Germinal center (tissue), 1 donor: ENCODE data around the gene TRMT2B.
A peak's percentile ranks its signal among the peaks of the same experiment; 100 is the strongest.
"Not testable (repeated sequence)": the region's sequence is repeated elsewhere in the genome, so short reads cannot be mapped to it uniquely, and the experiment has no call there.

Source experiments
- DNase-seq: peaks from one replicate; pipeline ENCODE4 v3.0.0; 2012; ENCODE audit warnings: mixed read lengths, low spot score

Gene TRMT2B, protein sequence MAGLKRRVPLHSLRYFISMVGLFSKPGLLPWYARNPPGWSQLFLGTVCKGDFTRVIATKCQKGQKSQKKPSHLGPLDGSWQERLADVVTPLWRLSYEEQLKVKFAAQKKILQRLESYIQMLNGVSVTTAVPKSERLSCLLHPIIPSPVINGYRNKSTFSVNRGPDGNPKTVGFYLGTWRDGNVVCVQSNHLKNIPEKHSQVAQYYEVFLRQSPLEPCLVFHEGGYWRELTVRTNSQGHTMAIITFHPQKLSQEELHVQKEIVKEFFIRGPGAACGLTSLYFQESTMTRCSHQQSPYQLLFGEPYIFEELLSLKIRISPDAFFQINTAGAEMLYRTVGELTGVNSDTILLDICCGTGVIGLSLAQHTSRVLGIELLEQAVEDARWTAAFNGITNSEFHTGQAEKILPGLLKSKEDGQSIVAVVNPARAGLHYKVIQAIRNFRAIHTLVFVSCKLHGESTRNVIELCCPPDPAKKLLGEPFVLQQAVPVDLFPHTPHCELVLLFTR

DNA sequence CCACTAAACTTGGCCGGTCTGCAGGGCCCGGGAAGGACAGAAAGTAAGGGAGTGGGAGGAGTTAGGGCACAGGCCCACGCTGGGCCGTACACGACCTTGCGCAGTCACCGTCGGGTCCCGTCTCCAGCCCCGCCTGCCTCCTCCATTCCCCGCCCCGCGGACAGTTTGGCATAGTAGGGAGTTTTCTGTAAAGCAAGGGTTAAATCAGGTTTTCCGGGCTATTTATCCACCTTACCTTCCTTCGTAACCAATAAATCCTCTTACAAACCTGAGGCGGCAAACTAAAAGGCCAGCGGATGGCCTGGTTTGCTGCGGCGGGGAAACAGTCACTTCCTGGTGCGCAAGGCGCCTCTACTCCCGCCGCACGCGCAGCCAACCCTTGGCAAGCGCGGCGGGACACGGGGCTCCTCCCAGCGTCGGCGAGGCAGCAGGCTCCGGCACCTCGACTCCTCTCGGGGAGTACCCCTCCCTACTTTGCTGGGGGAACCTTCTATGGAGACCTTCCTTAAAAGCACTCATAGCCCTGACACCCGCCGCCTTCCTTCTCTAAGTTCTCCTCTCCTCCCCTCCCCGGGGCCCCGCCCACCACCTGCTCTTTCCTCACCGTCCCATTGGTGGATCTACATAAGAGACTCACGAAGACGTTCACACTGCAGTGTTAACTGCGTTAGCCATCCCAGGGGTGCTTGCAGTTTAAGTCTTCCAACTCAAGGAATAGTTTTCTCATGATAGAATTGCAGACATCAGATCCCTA is at the start of gene TRMT2B:
TRMT2B (minus strand) TSS at position 563 of the 754 bp plus-strand sequence. CDS start 9,822 bp downstream, outside the sequence.
- DNase-seq = peak; percentile 78

DNA sequence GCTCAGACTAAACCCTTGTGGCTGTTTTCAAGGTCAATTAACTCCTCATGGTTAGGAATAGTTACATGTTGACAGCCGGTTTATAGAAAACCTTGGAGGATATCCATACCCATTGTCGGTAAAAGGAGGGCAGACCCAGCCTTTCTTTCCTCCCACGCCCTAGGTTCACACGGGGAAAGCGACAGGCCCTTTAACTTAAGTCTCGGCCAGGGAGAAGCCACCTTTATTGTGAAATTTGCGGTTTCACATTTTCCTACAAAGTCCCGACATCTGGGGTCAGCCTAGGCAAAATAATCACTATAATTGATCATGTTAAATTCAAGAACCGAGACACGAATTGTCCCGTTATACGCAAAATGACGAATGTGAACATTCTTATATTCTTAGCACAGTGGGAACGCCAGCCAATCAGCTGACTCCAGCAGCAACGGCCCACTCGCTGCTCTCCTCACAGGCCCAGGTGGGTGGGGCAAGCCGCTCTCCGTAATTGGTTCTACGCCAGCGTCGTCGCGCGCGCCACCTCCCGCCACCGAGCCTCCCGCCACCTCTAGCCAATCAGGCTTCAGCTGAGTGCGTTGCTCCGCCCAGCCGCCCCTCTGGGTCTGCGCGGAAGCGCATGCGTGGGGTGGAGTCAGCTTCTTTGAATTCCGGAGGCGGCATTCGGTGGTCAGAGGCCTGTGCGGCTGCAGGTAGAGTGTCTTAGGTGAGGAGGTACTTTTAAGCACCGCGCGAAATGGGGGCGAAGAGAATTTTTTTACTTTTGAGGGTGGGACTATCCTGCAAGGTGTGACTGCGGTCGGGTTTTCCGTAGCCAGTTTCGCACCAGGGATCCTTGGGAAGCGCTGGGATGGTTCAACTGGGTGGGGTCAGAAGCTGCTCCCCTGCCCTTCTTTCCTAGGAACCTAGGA is 45.9 kb upstream of the TRMT2B start, which contains the start of gene CENPI:
CENPI (plus strand) TSS at position 659 of the 908 bp plus-strand sequence. CDS start 2,867 bp downstream, outside the sequence.
- peak; percentile 96 for DNase-seq

DNA sequence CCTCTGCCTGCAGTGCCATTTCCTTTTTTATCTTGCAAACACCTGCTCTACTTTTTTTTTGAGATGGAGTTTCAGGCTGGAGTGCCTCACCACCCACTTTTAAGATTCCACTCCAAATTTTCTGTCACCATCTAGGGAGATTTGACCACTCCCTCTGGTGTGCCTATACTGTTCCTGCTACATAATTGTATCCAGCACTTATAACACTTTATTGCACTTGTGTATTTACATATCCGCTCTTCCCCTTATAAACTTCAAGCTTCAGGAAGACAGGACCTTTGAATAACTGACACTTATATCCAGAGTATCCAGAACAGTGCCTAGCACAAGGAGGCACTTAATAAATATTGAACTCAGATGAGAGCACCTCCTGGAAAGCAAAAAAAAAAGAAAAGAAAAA is 39.9 kb upstream of the TRMT2B start:
- DNase-seq = no peak

DNA sequence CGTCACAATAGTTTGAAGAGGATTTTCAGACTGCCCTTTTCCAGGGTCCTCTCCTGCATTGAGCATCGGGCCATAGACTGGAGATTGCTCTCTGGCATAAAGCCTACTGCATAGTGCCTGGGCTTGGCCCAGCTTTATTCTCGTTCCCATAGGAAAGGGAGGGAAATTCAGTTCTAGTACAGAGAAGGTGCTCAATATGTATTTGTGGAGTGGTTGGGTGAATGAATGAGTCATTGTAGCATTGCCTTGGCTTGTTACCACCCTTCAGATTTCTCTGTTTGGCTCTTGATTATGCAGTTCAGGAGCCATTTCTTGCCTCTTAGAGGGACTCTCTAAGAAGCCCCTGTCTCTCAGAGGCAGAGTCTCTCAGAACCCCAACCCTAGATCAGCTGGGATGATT is 29.3 kb upstream of the TRMT2B start:
- DNase-seq = no peak

DNA sequence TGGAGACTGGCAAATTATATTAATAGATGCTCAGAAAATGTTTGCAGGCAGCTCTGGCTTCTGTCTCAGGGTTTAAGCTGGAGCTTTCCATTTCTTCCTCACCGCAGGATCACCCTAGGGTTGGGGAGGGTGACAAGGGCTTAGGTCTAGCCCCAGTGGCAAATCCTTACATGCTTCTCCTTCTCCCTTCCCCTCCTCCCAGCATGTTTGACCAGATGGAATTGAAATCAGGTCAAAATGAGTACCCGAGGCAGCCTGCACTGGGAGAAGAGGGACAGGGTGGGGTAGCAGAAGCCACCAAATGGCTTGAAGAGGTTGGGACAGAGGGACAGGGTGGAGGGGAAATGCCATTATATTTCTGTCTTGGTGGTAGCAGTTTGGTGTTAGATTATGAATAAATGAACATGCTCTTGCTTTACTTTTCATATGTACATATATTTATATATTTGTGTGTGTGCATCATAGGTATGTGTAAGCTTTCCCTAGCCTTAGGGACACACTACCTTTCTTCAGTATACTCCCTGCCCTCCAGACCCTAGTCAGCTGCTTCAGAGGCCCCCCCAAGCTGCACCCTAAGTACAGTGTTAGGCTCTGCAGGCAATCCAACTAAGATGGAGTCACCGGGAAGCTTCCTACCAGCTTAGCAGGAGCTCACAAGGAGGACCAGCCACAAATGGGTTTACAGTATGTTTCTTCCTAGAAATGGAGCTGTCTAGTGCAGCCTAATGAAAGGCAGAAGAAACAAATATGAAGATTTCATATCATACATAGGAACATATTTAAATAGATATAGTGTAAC is 28.6 kb upstream of the TRMT2B start:
- DNase-seq = no peak

DNA sequence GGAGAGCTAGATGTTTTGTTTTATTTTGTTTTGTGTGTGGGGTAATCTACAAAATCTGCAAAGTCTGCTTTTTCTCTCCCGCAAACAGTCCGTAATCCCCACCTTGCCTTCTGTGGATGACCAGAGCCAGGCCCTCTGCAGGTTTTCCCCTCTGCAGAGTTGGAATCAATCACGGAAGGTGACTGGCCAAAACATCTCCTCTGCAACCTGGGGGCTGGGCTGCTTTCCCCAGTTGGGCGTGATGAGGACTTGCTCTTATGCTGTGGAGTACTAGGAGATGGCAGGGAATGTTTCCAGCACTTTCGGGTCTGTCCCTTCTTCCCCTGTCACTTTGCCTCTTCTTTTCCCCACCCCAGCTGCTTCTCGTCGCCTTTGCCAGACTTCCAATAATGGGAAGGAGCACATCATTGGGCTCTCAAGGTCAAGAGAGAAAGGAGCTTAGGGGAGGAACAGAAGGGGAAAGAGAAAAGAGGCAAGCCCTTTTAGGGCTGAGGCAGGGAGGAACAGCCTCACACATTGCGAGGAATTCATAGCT is 27.9 kb upstream of the TRMT2B start:
- DNase-seq = no peak

DNA sequence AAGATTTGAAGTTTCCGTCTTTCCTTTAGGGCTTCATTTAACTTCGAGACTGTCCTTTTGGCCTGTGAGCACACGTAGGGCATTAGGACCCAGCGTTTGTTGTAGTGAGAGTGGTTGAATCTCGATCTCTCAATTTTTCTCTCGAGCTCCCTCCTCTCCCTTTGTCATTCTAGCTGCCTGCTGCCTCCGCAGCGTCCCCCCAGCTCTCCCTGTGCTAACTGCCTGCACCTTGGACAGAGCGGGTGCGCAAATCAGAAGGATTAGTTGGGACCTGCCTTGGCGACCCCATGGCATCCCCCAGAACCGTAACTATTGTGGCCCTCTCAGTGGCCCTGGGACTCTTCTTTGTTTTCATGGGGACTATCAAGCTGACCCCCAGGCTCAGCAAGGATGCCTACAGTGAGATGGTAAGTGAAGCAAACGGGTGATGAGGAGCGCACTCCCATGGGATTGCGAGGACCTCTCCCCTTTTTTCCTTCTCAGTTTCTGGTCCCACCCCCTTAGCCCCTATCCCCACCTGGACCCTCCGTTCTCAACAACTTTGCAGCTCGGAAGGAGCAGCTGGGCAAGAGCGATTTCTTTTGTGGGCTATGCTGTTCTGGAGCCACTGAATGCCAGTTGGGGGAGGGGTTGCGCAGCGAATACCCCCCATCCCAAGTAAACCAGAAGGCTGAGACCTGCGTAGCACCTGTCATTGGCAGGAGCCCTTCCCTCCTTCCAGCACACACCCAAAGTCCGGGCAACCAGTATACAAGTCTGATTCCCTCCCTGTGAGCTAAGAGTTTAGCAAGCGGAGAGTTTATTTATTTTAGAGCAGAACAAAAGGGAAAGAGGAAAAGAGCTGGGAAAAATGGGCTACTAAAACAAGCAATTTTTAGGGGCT is 27.0 kb upstream of the TRMT2B start, which contains the start of gene TMEM35A:
TMEM35A (plus strand) TSS at position 164 of the 883 bp plus-strand sequence; CDS start at position 288, 124 bp downstream.
- no peak for DNase-seq

DNA sequence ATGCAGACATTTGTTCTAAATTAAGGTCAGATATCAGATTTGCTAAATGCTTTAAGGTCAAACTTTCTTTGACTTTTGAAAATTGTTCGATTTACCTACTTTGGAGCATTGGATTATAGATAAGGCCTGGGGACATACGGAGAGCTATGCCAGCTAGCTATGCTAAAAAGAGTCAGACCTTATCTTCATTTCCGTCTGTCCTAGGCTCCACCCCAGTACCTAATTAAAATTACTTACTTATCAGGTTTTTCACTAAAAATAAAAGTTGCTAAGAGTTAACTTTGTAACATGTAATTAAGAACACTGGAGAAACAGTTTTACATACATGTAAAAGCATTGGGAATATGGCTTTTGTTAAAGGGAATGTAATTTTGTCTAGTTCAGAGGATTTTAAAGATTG is 19.7 kb upstream of the TRMT2B start:
- DNase-seq = no peak

DNA sequence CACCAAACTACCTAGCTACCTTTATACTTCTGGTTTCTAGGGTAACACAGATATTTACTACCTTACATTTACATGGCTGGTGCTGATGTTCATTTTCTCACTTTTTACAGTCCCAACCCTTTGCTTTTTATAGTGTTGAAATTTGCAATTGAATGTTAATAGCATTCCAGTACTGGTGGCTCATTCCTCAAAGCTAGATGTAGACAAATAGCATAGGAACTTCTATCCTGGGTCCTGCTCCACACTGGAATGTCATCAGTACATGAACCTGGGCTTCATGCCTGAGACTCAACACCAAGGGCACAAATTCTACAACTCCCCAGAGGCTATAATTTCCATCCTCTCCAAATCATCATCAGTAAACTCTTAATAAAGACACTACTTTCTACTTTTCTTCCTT is 10.3 kb upstream of the TRMT2B start:
- DNase-seq = no peak

DNA sequence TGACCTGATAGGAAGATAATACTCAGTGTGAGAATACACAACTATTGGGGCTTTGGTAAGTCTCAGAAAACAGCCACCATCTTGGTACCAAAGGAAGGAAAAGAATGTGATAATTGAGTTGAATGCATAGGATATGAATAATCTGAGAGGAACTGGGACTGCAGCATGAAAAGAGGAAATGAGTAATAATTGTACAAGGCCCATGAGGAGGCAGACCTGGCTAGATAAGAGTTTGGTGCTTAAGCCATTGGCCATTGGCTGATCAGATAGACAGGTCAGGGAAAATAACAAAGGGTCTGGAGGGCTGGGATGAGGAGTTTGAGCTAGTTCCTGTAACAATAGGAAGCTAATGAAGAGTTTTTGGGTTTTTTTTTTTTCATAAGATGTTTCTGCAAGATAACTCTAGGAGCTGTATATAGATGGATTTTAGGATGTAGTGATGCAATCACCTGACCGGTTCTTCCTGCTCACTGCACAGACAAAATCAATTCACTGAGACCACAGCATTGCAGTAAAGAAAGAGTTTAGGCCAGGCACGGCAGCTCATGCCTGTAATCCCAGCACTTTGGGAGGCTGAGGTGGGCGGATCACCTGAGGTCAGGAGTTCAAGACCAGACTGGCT is 5.3 kb upstream of the TRMT2B start:
- peak; percentile 33 for DNase-seq

DNA sequence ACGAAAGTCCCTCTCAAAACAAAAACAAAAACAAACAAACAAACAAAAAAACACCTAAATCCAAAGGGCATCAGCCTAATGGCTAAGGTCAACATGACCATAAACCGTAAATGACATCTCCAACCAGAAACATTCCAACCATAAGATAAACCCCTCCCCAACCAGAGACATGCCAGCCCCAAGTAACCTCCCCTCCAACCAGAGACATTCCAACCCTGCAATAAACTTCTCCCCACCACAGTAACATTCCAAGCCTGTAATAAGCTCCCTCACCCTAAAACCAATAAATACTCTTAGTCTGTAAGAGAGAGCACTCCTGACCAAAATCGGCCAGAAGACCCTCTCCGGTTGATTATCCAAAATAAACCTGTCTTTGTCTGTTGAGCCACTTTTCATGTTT is 4.6 kb upstream of the TRMT2B start:
- not testable (repeated sequence) for DNase-seq

DNA sequence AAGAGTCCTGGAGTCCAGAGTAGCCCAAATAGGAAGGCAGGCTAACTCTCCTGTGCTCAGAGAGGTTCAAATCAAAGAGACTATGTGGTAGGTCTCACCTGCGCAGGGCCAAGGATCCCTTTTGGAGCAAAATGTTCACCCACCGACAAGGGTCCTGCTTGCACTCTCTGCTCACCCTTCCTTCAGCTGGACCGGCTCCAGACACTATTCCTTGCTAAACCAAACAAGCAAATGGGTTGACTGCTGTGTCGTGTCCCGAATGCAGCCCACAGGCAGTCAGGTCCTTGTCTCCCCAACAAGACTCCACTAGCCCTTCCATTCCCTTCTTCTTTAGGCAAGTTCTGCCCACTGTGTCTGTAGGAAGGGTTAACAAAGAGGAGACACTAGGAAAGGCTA is 760 bp downstream of the TRMT2B start:
- DNase-seq = no peak

DNA sequence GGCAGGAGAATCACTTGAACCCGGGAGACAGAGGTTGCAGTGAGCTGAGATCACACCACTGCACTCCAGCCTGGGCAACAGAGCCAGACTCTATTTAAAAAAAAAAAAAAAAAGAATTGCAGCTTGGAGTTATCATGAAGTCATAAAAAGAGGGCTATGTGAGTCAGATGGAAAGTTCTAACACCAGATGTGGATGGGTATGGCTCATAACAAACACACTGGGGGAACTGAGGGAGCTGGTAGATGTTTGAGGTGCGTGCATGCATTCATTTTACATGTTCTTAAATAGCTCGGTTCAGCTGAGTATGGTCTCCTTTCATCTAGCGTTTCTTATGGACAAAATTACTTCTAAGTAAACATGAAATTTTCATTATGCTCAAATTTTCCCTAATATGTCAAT is 11.7 kb downstream of the TRMT2B start:
- DNase-seq = no peak

DNA sequence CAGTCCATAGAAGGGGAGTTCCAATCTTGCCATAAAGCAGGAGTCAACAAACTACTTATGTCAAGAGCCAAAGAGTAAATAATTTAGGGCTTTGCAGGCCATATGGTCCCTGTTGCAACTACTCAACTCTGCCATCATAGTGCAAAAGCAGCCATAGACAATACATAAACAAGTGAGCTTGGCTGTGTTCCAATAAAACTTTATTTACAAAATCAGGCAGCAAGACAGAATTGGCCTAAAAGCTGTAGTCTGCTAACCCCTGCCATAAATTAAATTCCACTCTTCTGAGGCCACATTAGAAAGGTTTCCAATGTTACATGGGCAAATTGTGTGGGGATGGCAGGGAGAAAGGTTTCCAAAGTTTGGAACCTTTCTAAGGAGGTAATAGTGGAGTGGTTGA is 14.7 kb downstream of the TRMT2B start:
- DNase-seq = no peak

DNA sequence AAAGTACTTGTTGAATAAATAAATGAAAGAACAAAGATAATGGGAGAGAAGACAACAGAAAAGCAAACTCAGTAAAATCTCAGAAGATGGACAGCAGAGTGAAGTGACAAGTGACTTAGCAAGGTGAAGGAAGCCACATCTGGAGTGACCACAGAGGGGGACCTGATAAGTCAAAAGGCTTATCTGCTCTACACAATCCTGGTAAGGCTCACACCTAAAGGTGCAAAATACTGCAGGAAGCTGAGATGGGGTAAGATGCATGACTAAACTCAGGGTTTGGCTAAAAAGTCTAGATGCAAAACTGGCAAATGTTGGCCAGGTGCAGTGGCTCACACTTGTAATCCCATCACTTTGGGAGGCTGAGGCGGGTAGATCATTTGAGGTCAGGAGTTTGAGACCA is 22.2 kb downstream of the TRMT2B start:
- DNase-seq = no peak

DNA sequence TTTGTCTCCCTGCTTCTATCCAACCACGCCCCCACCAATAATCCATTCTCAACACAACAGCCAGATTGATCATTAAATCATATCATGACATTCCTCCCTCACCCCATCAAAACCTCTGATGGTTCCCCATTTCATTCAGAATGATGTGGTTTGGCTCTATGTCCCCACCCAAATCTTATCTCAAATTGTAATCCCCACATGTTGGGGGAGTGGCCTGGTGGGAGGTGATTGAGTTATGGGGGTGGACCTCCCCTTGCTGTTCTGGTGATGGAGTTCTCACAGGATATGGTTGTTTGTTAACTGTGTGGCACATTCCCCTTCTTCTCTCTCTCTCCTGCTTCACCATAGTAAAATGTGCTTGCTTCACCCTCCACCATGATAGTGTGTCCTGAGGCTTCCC is 23.3 kb downstream of the TRMT2B start:
- DNase-seq = no peak

DNA sequence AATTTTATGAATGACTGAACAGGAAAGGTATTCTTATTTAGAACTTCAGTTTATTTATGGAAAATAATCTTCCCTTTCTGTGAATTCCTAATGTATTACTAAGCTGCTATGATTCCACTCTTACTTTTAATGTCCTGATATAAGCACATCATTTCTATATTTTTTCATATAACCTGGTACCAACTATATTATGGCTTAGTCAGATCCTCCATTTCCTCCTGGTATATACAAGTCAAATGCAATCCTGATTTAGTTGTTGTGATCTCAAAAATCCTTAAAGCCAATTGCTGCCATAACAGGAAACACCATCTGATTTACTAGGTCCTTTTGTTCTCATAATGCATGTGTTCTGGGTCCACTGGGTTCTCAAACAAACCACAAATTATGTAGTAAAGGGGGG is 26.8 kb downstream of the TRMT2B start:
- no peak for DNase-seq

DNA sequence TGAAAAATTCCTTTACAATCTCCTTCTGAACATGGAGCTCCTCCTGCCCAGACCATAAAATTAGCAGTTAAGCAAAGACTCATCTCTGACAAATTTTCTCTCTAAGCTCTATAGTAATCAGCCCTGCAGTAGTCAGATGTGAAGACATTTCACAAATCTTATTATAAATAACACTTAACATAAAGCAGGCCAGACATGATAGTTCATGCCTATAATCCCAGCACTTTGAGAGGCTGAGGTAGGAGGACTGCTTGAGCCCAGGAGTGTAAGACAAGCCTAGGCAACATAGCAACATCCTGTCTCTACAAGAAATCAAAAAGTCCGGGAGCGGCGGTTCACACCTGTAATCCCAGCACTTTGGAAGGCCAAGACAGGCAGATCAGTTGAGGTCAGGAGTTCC is 29.9 kb downstream of the TRMT2B start:
- no peak for DNase-seq

DNA sequence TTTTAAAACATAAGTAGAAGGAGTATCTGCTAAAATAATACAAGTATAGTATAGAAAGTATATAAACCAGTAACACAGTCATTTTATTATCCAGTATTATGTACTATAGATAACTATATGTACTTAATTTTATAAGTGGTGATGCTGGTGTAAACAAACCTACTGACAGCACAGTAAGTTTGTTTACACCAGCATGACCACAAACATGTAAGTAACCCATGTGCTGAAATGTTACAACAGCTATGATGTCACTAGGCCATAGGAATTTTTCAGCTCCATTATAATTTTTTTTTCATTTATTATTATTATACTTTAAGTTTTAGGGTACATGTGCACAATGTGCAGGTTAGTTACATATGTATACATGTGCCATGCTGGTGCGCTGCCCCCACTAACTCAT is 39.9 kb downstream of the TRMT2B start:
- DNase-seq = not testable (repeated sequence)
